Measurements from ENCODE around the gene SPO11.
A peak's percentile ranks its signal among the peaks of the same experiment; 100 is the strongest.

The SPO11 gene

GRCh38 chr20:57312138-57312537 is 17.5 kb upstream of the SPO11 start:
- DNase-seq = no peak

GRCh38 chr20:57313230-57313629 is 16.4 kb upstream of the SPO11 start:
- DNase-seq = no peak

GRCh38 chr20:57313951-57314350 is 15.7 kb upstream of the SPO11 start:
- DNase-seq = no peak

GRCh38 chr20:57315083-57315975 is 14.3 kb upstream of the SPO11 start:
- DNase-seq = no peak

DNA sequence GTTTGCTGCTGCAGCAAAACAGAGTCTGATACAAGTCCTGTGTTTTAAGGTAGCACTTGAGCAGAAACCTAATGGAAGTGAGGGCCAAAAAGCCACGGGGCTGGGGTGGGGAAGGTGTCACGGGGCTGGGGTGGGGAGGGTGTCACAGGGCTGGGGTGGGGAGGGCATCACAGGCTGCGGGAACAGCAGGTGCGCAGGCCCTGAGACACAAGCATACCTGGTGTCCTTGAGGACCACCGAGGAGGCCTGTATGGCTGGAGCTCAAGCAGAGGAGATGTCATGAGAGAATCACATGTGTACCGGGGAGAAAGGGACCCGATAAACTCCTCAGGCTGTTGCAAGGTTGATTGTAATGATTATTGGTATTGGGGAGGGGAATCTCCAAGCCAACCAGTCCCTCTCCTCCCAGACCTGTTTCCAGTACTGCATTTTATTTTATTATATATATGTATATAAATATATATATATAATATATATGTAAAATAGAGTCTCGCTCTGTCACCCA is 13.6 kb upstream of the SPO11 start:
- DNase-seq = no peak

- no peak for DNase-seq
These were observed 12.8 kb upstream of the SPO11 start for GRCh38 chr20:57316795-57317201.

DNA sequence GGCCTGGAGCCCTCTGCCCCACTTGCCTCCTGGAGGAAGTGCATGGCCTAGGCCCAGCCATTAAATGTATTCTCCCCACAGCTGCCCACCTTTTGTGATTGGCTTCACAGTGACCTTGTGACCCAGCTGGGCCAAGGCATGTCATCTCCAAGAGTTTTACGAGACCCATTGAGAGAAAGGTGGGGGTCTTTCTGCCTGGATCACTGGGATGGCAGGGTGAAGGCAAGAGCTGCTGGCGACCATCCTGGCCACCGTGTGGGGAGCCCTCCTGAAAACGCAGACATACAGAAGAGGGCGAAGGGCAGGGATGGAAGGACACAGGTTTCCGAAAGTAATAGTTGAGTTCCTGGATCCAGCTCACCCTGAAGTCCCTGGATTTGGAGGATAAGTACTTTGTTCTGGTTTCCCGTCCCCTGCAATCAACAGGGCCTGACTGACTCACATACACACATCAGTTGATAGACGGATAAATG is 12.3 kb upstream of the SPO11 start:
- DNase-seq = no peak

- DNase-seq = no peak
These were observed 11.7 kb upstream of the SPO11 start for GRCh38 chr20:57317789-57318371.

- DNase-seq = no peak
These were observed 10.0 kb upstream of the SPO11 start for GRCh38 chr20:57319584-57319983.

DNA sequence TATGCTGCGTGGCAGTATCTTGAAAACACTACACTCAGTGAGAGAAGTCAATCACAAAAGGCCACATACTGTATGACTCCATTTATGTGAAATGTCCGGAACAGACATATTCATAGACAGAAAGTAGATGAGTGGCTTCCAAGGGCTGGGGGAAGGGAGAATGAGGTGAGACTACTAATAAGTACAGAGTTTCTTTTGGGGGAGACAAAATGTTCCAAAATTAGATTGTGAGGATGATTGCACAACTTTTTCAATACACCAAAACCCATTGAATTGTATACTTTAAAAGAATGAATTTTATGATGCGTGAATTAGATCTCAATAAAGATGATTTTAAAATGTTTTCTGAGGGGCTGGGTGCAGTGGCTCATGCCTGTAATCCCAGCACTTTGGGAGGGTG is 9.2 kb upstream of the SPO11 start:
- DNase-seq = no peak

- no peak for DNase-seq
These were observed 8.5 kb upstream of the SPO11 start for GRCh38 chr20:57321142-57321541.

- DNase-seq = no peak
These were observed 7.1 kb upstream of the SPO11 start for GRCh38 chr20:57322476-57322875.

DNA sequence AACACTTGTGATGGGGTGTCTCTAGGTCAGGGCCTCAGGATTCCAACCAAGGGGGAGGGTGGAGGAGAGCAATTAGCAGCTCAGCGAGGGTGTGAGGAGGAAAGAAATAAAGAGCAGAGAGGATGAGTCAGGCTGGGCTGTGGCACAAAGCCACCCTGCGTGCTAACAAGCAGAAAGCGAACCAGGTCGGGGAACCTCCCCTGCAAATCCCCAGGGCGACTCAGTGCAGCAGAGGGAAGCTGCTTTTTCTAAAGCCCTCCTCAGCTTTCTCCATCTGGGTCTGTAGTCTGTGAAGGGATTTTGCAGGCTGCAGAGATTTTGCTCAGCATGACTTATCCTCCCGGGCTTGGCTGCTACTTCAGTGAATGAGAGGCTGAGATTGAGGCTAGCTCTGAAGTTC is 6.6 kb upstream of the SPO11 start:
- no peak for DNase-seq

GRCh38 chr20:57325632-57326356 is 3.8 kb upstream of the SPO11 start:
- no peak for DNase-seq

DNA sequence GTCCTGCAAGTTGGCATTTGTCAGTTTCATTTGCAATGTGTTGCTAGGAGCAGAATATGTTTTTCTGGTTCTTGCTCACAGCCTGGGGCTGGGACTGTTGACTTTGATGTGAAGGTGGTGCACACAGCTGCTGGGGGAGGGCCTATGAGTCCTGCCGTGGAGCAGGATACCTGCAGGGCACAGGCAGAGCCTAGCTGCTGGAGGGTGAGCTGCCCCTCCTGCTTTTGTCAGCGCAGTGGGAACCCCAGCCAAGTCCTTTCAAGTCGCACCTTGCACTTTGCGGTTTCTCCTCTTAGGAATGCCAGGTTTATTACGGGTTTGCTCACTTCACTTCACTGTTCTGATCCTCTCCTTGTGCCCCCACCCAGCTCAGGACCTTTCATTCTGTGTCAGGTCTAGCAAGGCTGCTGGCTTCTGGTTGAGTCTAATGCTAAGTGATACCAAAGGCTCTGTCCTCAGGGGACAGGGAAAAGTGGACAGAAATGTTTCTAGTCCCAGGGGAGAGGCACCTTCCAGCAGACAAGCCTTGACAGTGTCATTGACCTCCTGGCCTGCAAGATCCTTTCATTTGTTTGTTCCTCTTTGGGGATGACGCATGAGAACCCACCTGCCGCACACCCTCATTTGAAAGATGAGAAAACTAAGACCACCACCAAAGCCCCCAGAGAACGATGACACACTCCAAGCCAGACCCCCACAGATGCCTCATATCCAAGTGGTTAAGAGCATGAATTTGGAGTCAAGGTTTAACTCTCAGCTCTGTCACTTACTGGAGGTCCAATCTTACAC is 2.7 kb upstream of the SPO11 start:
- no peak for DNase-seq

- no peak for DNase-seq
These were observed 1.8 kb upstream of the SPO11 start for GRCh38 chr20:57327820-57328219.

- DNase-seq = no peak
These were observed 1.4 kb downstream of the SPO11 start for GRCh38 chr20:57330998-57331397.

DNA sequence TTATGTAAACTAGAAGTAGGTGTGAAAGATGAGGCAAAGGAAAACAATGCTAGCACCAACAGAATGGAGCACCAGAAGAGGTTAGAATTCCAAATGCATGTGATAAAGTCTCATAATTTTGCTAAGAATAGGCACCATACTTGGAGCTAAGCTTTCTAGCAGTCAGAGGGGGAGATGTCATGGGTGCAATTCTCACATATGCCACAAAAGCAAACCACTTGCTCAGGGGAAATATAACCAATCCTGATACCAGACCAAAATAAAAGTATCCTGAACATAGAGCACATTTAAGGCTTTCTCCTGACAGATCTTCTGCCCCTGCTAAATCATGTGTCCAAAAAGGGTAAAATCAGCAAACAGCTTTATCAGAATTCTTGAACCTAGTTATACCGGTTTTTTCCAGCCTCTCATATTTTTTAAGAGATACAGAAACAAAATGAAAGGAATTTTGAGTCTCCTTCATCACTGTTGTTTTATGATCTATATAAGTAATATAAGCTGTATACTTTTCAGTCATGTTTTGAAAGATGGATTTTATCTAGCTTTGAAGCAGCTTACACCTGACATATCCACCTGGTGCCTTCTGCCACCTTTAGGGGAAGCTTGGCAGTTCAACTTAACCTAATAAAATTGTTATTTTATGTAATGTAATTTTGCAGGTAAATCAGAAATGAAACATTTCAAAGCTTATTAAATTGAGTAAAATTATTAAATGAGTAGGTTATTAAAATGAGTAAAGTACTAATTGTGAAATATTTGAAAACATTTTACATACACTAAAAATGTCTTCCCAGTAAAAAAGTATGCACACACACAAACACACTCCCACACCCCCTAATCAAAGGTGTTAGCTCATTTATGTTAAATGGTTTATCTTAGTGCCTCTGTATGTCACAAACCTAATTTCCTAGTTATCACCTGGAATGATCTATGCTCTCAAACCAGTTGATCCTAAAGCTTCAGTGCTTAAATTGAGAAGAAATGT is 2.8 kb downstream of the SPO11 start:
- no peak for DNase-seq

DNA sequence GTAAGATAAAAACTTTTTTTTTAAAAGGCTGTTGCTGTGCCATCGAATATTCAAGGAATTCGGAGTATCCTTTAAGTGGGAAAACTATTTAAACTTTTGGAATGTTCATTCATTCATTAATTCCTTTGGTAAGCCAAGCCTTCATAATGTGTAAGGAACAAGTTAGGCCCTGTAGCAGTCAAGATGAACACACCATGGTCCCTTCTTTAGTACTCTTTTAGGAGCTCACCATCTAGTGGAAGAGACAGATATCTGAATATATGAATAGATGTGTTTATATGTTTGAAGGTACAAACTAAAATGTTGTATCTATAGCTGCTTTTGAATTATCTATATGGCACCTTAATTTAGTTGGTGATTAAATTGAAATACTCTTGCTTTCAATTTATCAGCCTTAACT is 5.8 kb downstream of the SPO11 start:
- DNase-seq = no peak

DNA sequence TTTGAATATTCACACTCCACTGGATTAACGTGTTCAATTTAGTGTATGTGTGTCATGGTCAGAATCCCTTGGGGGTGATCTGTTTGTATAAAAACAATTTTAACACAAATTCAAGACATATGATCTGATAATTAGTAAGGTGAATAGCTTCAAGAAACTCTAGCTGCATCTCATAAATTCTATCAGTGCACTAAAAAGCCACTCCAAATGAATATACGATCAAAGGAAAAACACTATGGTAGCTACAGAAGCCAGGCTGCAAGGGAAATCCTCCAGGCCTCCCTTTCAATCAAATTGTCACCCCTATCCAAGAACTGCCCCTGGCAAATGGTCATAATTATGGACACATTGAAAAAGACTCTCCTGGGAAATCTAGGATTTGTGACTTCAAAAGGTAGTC is 12.1 kb downstream of the SPO11 start:
- DNase-seq = no peak

GRCh38 chr20:57342829-57343228 is 13.2 kb downstream of the SPO11 start:
- DNase-seq = no peak

DNA sequence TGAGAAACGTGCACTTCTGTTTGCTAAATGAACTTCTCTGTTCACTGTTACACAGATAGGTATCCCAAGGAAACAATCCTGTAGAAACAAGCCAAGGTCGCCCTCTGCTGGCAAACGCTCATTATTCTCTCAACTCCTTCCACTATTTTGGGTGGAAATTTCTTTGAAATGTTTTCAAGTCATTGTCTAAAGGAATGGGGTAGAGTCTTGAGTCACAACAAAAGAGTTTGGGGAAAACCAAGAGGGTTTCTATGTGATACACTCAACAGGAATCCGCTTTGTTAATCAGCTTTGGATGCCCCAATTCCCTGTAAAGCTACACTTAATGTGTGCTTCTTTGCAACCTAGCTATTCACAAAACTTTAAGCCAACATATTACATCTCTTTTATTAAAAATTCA is 16.9 kb downstream of the SPO11 start:
- DNase-seq = peak; percentile 33

Data from NCI-H1092 treated with DMSO at 0.1 percent for 48 hours (cell line).